ENCODE measurements around the gene PSME2.

PSME2 gene

GRCh38 chr14:24194186-24194872, 47.9 kb upstream of the PSME2 start:
- H3K9me3 ChIP-seq (ENCODE audit: control insufficient read depth, insufficient read depth, low read depth, low read length): no peaks in the 10 kb centered on the region
- H3K4me3 ChIP-seq (ENCODE audit: low read depth, low read length): peak overlapping the region; percentile 89; the same call in 1 of the 2 replicates
- peak overlapping the region; percentile 97 for H3K27ac ChIP-seq (ENCODE audit: extremely low read depth, low read depth, low read length)
- POLR2A ChIA-PET: interaction anchor here (0.9 to 4.1 kb wide), 7 partner anchors 19 to 100 kb away, joined by 5 to 43 read pairs (median 9); partner anchors contain the start of genes CHMP4A, IRF9, MDP1 and PCK2
- H3K4me1 ChIP-seq (ENCODE audit: control insufficient read depth, insufficient read depth, low read length): peaks cover 4% of the 10 kb centered on the region; the same call in 1 of the 2 replicates
- TF ChIP-seq ZNF510 (tag by site-specific recombination; IDR thresholded peaks at IDR 0.05; ENCODE audit: insufficient replicate concordance) (no peak), ZNF24 (tag by site-specific recombination; IDR thresholded peaks at IDR 0.05) (no peak), ZNF169 (tag by site-specific recombination; IDR thresholded peaks at IDR 0.05) (no peak), ZNF133 (tag by site-specific recombination; IDR thresholded peaks at IDR 0.05) (no peak), GLI2 (tag by site-specific recombination; IDR thresholded peaks at IDR 0.05; ENCODE audit: borderline replicate concordance, low read depth) (no peak), ZNF558 (tag by site-specific recombination; IDR thresholded peaks at IDR 0.05) (no peak), KLF7 (tag by site-specific recombination; IDR thresholded peaks at IDR 0.05; ENCODE audit: borderline replicate concordance) (no peak), REST (tag by site-specific recombination; IDR thresholded peaks at IDR 0.05) (no peak), AEBP2 (tag by site-specific recombination; IDR thresholded peaks at IDR 0.05; ENCODE audit: borderline replicate concordance) (no peak), ZFHX2 (tag by site-specific recombination; conservative IDR thresholded peaks at IDR 0.05) (no peak), ZNF837 (tag by site-specific recombination; IDR thresholded peaks at IDR 0.05) (no peak), ZNF37A (tag by site-specific recombination; IDR thresholded peaks at IDR 0.05) (no peak)
- peaks cover 6 to 53% of the 10 kb centered on the region in 2 experiments for H3K36me3 ChIP-seq (ENCODE audit: control insufficient read depth in 2 of 2, insufficient read depth in 1 of 2, low read length in 2 of 2)
- CTCF ChIA-PET: interaction anchor here (0.6 to 2.4 kb wide), 2 partner anchors 34 to 49 kb away, joined by 3 to 10 read pairs; partner anchors contain the start of gene IRF9

GRCh38 chr14:24192933-24193332, 46.5 kb upstream of the PSME2 start:
- POLR2A ChIA-PET: no interaction called here
- no peaks in the 10 kb centered on the region for H3K9me3 ChIP-seq (ENCODE audit: control insufficient read depth, insufficient read depth, low read depth, low read length)
- H3K36me3 ChIP-seq (ENCODE audit: control insufficient read depth in 2 of 2, insufficient read depth in 1 of 2, low read length in 2 of 2): peaks cover 6 to 43% of the 10 kb centered on the region in 2 experiments
- no peak overlapping the region for H3K27ac ChIP-seq (ENCODE audit: extremely low read depth, low read depth, low read length)
- peaks cover 6% of the 10 kb centered on the region; the same call in 1 of the 2 replicates for H3K4me1 ChIP-seq (ENCODE audit: control insufficient read depth, insufficient read depth, low read length)
- no peak for TF ChIP-seq ZNF707 (tag by site-specific recombination; IDR thresholded peaks at IDR 0.05)
- TF ChIP-seq ZNF37A (tag by site-specific recombination; IDR thresholded peaks at IDR 0.05): no peak
- TF ChIP-seq MZF1 (tag by site-specific recombination; IDR thresholded peaks at IDR 0.05; ENCODE audit: borderline replicate concordance): no peak
- no peak for TF ChIP-seq ZNF112 (tag by site-specific recombination; IDR thresholded peaks at IDR 0.05)
- no peak for TF ChIP-seq ZNF16 (tag by site-specific recombination; IDR thresholded peaks at IDR 0.05; ENCODE audit: low read depth)
- no peak for TF ChIP-seq ZNF223 (tag by site-specific recombination; IDR thresholded peaks at IDR 0.05)
- TF ChIP-seq REPIN1 (tag by site-specific recombination; IDR thresholded peaks at IDR 0.05; ENCODE audit: low read depth): no peak
- TF ChIP-seq ZNF645 (tag by site-specific recombination; IDR thresholded peaks at IDR 0.05): no peak
- no peak for TF ChIP-seq ZNF777 (tag by site-specific recombination; IDR thresholded peaks at IDR 0.05; ENCODE audit: borderline replicate concordance)
- no peak overlapping the region for H3K4me3 ChIP-seq (ENCODE audit: low read depth, low read length)
- CTCF ChIA-PET: no interaction called here
